HEK293 (cell line): ENCODE data around the gene PCDH8.

Source experiments
- CTCF ChIA-PET: fragments of 350-600 bp; formaldehyde crosslinking; extraction: SDS; loops from one replicate; lab custom pipeline; 2021; ENCODE audit warnings: antibody characterized with exemption; lab: Yijun Ruan, JAX
- POLR2A ChIA-PET: fragments of 300-600 bp; formaldehyde crosslinking; extraction: SDS; loops from one replicate; lab custom pipeline; 2020; ENCODE audit warnings: antibody characterized with exemption, inconsistent platforms; lab: Yijun Ruan, JAX
- H3K27ac ChIP-seq: fragments of 200-500 bp; sonication (Bioruptor generic); 2 replicates; pipeline ENCODE4 v1.5.1; 2014; ENCODE audit warnings: low read depth, low read length, control low read depth, inconsistent platforms; ENCODE audit errors: extremely low read depth
- H3K36me3 ChIP-seq, 2 experiments: fragments of 200-500 bp in 1 of 2; sonication (Bioruptor generic) in 1 of 2; 1 replicate in 1 of 2; 2 replicates in 1 of 2; pipeline ENCODE4 v1.5.1; 2014 to 2017; ENCODE audit warnings: inconsistent platforms in 2 of 2, low read length in 2 of 2; ENCODE audit not compliant: control insufficient read depth in 2 of 2, insufficient read depth in 1 of 2
- H3K4me1 ChIP-seq: fragments of 200-500 bp; sonication (Bioruptor generic); 2 replicates; pipeline ENCODE4 v1.5.1; 2014; ENCODE audit warnings: mild to moderate bottlenecking, low read length, inconsistent platforms; ENCODE audit not compliant: control insufficient read depth, insufficient read depth
- H3K4me3 ChIP-seq: 2 replicates; pipeline ENCODE4 v1.5.1; 2011; ENCODE audit warnings: low read depth, mild to moderate bottlenecking, control low read depth, low read length, moderate library complexity
- H3K9me3 ChIP-seq: fragments of 200-500 bp; sonication (Bioruptor generic); 2 replicates; pipeline ENCODE4 v1.5.1; 2014; ENCODE audit warnings: low read depth, low read length, inconsistent platforms; ENCODE audit not compliant: control insufficient read depth, insufficient read depth
- HOXD13 ChIP-seq: sonication (generic); formaldehyde crosslinking; IDR thresholded peaks from 2 replicates; pipeline ENCODE4 v1.8.0; 2022; ENCODE audit warnings: missing genetic modification reagents, borderline replicate concordance
- KLF10 ChIP-seq: fragments of 450-650 bp; IDR thresholded peaks from 2 replicates; pipeline ENCODE4 v1.5.1; 2018; ENCODE audit warnings: missing biosample characterization, mild to moderate bottlenecking, missing genetic modification characterization
- SP3 ChIP-seq: fragments of 450-650 bp; formaldehyde crosslinking; IDR thresholded peaks from 2 replicates; pipeline ENCODE4 v1.5.1; 2016; ENCODE audit warnings: missing biosample characterization, missing genetic modification characterization
- TRIM28 ChIP-seq: IDR thresholded peaks from 2 replicates; pipeline ENCODE4 v1.6.1; 2011; ENCODE audit warnings: low read length, control low read depth, borderline replicate concordance
- ZBTB1 ChIP-seq: fragments of 450-650 bp; formaldehyde crosslinking; IDR thresholded peaks from 2 replicates; pipeline ENCODE4 v1.5.1; 2016; ENCODE audit warnings: missing biosample characterization, missing genetic modification characterization
- ZBTB17 ChIP-seq: fragments of 450-650 bp; formaldehyde crosslinking; IDR thresholded peaks from 2 replicates; pipeline ENCODE4 v1.5.1; 2016; ENCODE audit warnings: missing biosample characterization, missing genetic modification characterization
- ZFHX2 ChIP-seq: fragments of 450-650 bp; formaldehyde crosslinking; conservative IDR thresholded peaks from 2 replicates; pipeline ENCODE4 v1.5.1; 2016; ENCODE audit warnings: missing biosample characterization, missing genetic modification characterization
- ZFP3 ChIP-seq: fragments of 450-650 bp; formaldehyde crosslinking; IDR thresholded peaks from 2 replicates; pipeline ENCODE4 v1.5.1; 2016; ENCODE audit warnings: low read depth, missing biosample characterization, missing genetic modification characterization
- ZNF138 ChIP-seq: fragments of 450-650 bp; formaldehyde crosslinking; IDR thresholded peaks from 2 replicates; pipeline ENCODE4 v1.5.1; 2016; ENCODE audit warnings: missing biosample characterization, missing genetic modification characterization, borderline replicate concordance
- ZNF155 ChIP-seq: fragments of 450-650 bp; formaldehyde crosslinking; IDR thresholded peaks from 2 replicates; pipeline ENCODE4 v1.5.1; 2016; ENCODE audit warnings: missing biosample characterization, missing genetic modification characterization
- ZNF223 ChIP-seq: fragments of 450-650 bp; formaldehyde crosslinking; IDR thresholded peaks from 2 replicates; pipeline ENCODE4 v1.5.1; 2016; ENCODE audit warnings: missing biosample characterization, missing genetic modification characterization
- ZNF266 ChIP-seq: fragments of 450-650 bp; formaldehyde crosslinking; IDR thresholded peaks from 2 replicates; pipeline ENCODE4 v1.5.1; 2016; ENCODE audit warnings: missing biosample characterization, missing genetic modification characterization, low read depth
- ZNF394 ChIP-seq: fragments of 450-650 bp; formaldehyde crosslinking; IDR thresholded peaks from 2 replicates; pipeline ENCODE4 v1.5.1; 2016; ENCODE audit warnings: missing biosample characterization, missing genetic modification characterization, mild to moderate bottlenecking, moderate library complexity, borderline replicate concordance
- ZNF629 ChIP-seq: fragments of 450-650 bp; formaldehyde crosslinking; IDR thresholded peaks from 2 replicates; pipeline ENCODE4 v1.5.1; 2017; ENCODE audit warnings: missing biosample characterization, missing genetic modification characterization
- ZNF664 ChIP-seq: fragments of 450-650 bp; formaldehyde crosslinking; IDR thresholded peaks from 2 replicates; pipeline ENCODE4 v1.5.1; 2016; ENCODE audit warnings: missing biosample characterization, missing genetic modification characterization
- ZNF670 ChIP-seq: fragments of 450-650 bp; formaldehyde crosslinking; IDR thresholded peaks from 2 replicates; pipeline ENCODE4 v1.5.1; 2016; ENCODE audit warnings: missing biosample characterization, missing genetic modification characterization, low read depth
- ZNF747 ChIP-seq: fragments of 450-650 bp; formaldehyde crosslinking; IDR thresholded peaks from 2 replicates; pipeline ENCODE4 v1.5.1; 2016; ENCODE audit warnings: missing biosample characterization, missing genetic modification characterization
- ZNF776 ChIP-seq: fragments of 450-650 bp; formaldehyde crosslinking; IDR thresholded peaks from 2 replicates; pipeline ENCODE4 v1.5.0; 2017; ENCODE audit warnings: missing biosample characterization, missing genetic modification characterization, borderline replicate concordance
- ZNF792 ChIP-seq: fragments of 450-650 bp; formaldehyde crosslinking; IDR thresholded peaks from 2 replicates; pipeline ENCODE4 v1.5.1; 2016; ENCODE audit warnings: missing biosample characterization, missing genetic modification characterization
- ZNF830 ChIP-seq: fragments of 450-650 bp; IDR thresholded peaks from 2 replicates; pipeline ENCODE4 v1.5.0; 2018; ENCODE audit warnings: missing biosample characterization, missing genetic modification characterization, low read depth, mild to moderate bottlenecking, moderate library complexity
- ZNF843 ChIP-seq: fragments of 450-650 bp; formaldehyde crosslinking; IDR thresholded peaks from 2 replicates; pipeline ENCODE4 v1.5.1; 2016; ENCODE audit warnings: missing biosample characterization, missing genetic modification characterization
- ZSCAN30 ChIP-seq: fragments of 450-650 bp; IDR thresholded peaks from 2 replicates; pipeline ENCODE4 v1.5.1; 2018; ENCODE audit warnings: missing biosample characterization, mild to moderate bottlenecking, missing genetic modification characterization, moderate library complexity
- ZXDB ChIP-seq: fragments of 450-650 bp; formaldehyde crosslinking; IDR thresholded peaks from 2 replicates; pipeline ENCODE4 v1.5.1; 2016; ENCODE audit warnings: missing biosample characterization, missing genetic modification characterization
- TF ChIP-seq, protein P1 (sequence below): fragments of 450-650 bp; formaldehyde crosslinking; IDR thresholded peaks from 2 replicates; pipeline ENCODE4 v1.5.1; 2016; ENCODE audit warnings: missing biosample characterization, missing genetic modification characterization
- TF ChIP-seq, protein P2 (sequence below): fragments of 450-650 bp; formaldehyde crosslinking; IDR thresholded peaks from 2 replicates; pipeline ENCODE4 v1.5.1; 2017; ENCODE audit warnings: missing biosample characterization, missing genetic modification characterization
- TF ChIP-seq, protein P3 (sequence below): fragments of 450-650 bp; formaldehyde crosslinking; optimal IDR thresholded peaks from 2 replicates; pipeline ENCODE3; 2016; ENCODE audit warnings: missing biosample characterization, mild to moderate bottlenecking, missing genetic modification characterization
- TF ChIP-seq, protein P4 (sequence below): fragments of 450-650 bp; formaldehyde crosslinking; IDR thresholded peaks from 2 replicates; pipeline ENCODE4 v1.5.1; 2016; ENCODE audit warnings: missing biosample characterization, missing genetic modification characterization

PCDH8 gene

GRCh38 chr13:52845334-52845761 lies 3.1 kb downstream of the PCDH8 start:
- ChIA-PET CTCF (interaction anchor here (0.6 to 1.7 kb wide), 10 partner anchors 10 to 914 kb away, joined by 3 to 6 read pairs (median 4); partner anchors contain the start of gene SUGT1), POLR2A (interaction anchor here (0.5 kb wide), 1 partner anchor 164 kb away, joined by 3 read pairs; no protein-coding TSS in a partner anchor)
- Histone ChIP-seq H3K4me3 (peak overlapping the region; percentile 21), H3K9me3 (no peaks in the 10 kb centered on the region), H3K36me3 (no peaks in the 10 kb centered on the region), H3K27ac (peak overlapping the region; percentile 53; the same call in 1 of the 2 replicates), H3K4me1 (no peaks in the 10 kb centered on the region)
- no peak for TF ChIP-seq KLF10 (tag by site-specific recombination)
- TF ChIP-seq ZBTB17 (tag by site-specific recombination) = 0 out of 2 replicates have a peak, but pooled peaks have one; percentile 33

DNA sequence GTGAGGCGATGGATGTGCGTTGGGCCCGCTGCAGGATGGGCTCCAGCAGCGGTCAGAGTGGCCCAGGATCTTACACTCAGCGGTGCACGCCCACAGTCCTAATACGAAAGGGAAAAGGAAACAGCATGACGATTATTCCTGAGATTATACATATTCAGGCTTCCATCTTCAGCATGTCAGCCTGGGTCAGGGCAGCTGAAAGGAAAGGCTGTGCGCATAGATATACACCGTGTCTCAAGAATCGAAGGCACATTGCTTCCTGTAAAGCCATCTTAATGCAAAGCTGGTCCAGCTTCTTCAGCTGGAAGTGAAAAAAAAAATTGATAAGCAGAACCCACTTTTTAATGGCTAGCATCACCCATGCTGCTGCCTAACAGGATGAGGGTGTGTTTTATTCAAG lies 3.6 kb downstream of the PCDH8 start:
- ChIA-PET CTCF (interaction anchor here (0.6 to 1.2 kb wide), 7 partner anchors 11 to 913 kb away, joined by 3 to 6 read pairs (median 4); no protein-coding TSS in a partner anchor), POLR2A (no interaction called here)
- no peak for TF ChIP-seq ZNF155 (tag by site-specific recombination)
- TF ChIP-seq ZNF776 = no peak
- TF ChIP-seq, protein P1, sequence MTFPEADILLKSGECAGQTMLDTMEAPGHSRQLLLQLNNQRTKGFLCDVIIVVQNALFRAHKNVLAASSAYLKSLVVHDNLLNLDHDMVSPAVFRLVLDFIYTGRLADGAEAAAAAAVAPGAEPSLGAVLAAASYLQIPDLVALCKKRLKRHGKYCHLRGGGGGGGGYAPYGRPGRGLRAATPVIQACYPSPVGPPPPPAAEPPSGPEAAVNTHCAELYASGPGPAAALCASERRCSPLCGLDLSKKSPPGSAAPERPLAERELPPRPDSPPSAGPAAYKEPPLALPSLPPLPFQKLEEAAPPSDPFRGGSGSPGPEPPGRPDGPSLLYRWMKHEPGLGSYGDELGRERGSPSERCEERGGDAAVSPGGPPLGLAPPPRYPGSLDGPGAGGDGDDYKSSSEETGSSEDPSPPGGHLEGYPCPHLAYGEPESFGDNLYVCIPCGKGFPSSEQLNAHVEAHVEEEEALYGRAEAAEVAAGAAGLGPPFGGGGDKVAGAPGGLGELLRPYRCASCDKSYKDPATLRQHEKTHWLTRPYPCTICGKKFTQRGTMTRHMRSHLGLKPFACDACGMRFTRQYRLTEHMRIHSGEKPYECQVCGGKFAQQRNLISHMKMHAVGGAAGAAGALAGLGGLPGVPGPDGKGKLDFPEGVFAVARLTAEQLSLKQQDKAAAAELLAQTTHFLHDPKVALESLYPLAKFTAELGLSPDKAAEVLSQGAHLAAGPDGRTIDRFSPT (tag by site-specific recombination) = no peak
- no peak for TF ChIP-seq ZNF830 (tag by site-specific recombination)
- no peak for TF ChIP-seq ZNF629 (tag by site-specific recombination)
- TF ChIP-seq HOXD13 (CRISPR knock-in tag) = no peak
- TF ChIP-seq ZNF138 (tag by site-specific recombination) = no peak
- TF ChIP-seq ZFHX2 (tag by site-specific recombination) = no peak
- no peak for TF ChIP-seq ZNF792 (tag by site-specific recombination)
- TF ChIP-seq, protein P2, sequence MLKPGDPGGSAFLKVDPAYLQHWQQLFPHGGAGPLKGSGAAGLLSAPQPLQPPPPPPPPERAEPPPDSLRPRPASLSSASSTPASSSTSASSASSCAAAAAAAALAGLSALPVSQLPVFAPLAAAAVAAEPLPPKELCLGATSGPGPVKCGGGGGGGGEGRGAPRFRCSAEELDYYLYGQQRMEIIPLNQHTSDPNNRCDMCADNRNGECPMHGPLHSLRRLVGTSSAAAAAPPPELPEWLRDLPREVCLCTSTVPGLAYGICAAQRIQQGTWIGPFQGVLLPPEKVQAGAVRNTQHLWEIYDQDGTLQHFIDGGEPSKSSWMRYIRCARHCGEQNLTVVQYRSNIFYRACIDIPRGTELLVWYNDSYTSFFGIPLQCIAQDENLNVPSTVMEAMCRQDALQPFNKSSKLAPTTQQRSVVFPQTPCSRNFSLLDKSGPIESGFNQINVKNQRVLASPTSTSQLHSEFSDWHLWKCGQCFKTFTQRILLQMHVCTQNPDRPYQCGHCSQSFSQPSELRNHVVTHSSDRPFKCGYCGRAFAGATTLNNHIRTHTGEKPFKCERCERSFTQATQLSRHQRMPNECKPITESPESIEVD = no peak
- TF ChIP-seq, protein P3, sequence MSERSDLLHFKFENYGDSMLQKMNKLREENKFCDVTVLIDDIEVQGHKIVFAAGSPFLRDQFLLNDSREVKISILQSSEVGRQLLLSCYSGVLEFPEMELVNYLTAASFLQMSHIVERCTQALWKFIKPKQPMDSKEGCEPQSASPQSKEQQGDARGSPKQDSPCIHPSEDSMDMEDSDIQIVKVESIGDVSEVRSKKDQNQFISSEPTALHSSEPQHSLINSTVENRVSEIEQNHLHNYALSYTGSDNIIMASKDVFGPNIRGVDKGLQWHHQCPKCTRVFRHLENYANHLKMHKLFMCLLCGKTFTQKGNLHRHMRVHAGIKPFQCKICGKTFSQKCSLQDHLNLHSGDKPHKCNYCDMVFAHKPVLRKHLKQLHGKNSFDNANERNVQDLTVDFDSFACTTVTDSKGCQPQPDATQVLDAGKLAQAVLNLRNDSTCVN (tag by site-specific recombination) = no peak
- TF ChIP-seq TRIM28 = no peak
- no peak for TF ChIP-seq ZBTB1 (tag by site-specific recombination)
- TF ChIP-seq ZSCAN30 (tag by site-specific recombination) = no peak
- Histone ChIP-seq H3K36me3 (no peaks in the 10 kb centered on the region), H3K27ac (no peak overlapping the region), H3K4me3 (no peak overlapping the region), H3K9me3 (no peaks in the 10 kb centered on the region), H3K4me1 (no peaks in the 10 kb centered on the region)

GRCh38 chr13:52842441-52842840 lies 6.0 kb downstream of the PCDH8 start:
- ChIA-PET CTCF (interaction anchor here (0.8 kb wide), 2 partner anchors 12 to 125 kb away, joined by 3 to 4 read pairs; no protein-coding TSS in a partner anchor), POLR2A (no interaction called here)
- Histone ChIP-seq H3K4me1 (no peaks in the 10 kb centered on the region), H3K36me3 (no peaks in the 10 kb centered on the region), H3K9me3 (no peaks in the 10 kb centered on the region), H3K27ac (no peak overlapping the region), H3K4me3 (no peak overlapping the region)
- TF ChIP-seq ZXDB (tag by site-specific recombination) (no peak), ZFP3 (tag by site-specific recombination) (no peak), ZNF747 (tag by site-specific recombination) (no peak), ZNF670 (tag by site-specific recombination) (no peak), ZNF394 (tag by site-specific recombination) (no peak), SP3 (no peak), ZNF223 (no peak), ZNF266 (tag by site-specific recombination) (no peak), ZNF664 (tag by site-specific recombination) (no peak), ZNF843 (tag by site-specific recombination) (no peak)
- TF ChIP-seq, protein P4, sequence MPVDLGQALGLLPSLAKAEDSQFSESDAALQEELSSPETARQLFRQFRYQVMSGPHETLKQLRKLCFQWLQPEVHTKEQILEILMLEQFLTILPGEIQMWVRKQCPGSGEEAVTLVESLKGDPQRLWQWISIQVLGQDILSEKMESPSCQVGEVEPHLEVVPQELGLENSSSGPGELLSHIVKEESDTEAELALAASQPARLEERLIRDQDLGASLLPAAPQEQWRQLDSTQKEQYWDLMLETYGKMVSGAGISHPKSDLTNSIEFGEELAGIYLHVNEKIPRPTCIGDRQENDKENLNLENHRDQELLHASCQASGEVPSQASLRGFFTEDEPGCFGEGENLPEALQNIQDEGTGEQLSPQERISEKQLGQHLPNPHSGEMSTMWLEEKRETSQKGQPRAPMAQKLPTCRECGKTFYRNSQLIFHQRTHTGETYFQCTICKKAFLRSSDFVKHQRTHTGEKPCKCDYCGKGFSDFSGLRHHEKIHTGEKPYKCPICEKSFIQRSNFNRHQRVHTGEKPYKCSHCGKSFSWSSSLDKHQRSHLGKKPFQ = no peak
